Measurements from ENCODE around the gene CCDC187. TPM values are rescaled to one million over a fixed set of nuclear protein-coding genes. Genes with fewer than 3 reads are reported as not detected.

Gene CCDC187
- total and polyA plus RNA-seq, 2 of the 8 experiments (the other 6 are each of a cell fraction or from before 2014, with no cell fraction given) = 0.02 TPM; not detected in 1

DNA sequence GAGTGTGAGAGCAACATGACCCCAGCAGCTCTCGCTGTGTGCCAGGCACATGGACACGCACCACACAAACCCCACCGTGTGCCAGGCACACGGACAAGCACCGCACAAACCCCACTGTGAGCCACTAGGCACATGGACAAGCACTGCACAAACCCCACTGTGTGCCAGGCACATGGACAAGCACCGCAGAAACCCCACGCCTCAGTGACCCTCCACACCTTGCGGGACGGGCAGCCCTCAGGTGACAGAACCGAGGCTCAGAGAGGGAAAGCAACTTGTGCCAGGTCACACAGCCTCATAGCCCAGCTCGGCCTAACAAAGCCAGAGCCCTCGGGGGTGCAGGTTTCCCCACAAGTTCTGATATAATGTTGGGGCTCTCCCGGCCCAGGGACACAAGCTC, 21.5 kb upstream of the CCDC187 start (continued):
- TF ChIP-seq SUZ12 (IDR thresholded peaks at IDR 0.05; ENCODE audit: low read length) = no peak
- TF ChIP-seq, protein P1, sequence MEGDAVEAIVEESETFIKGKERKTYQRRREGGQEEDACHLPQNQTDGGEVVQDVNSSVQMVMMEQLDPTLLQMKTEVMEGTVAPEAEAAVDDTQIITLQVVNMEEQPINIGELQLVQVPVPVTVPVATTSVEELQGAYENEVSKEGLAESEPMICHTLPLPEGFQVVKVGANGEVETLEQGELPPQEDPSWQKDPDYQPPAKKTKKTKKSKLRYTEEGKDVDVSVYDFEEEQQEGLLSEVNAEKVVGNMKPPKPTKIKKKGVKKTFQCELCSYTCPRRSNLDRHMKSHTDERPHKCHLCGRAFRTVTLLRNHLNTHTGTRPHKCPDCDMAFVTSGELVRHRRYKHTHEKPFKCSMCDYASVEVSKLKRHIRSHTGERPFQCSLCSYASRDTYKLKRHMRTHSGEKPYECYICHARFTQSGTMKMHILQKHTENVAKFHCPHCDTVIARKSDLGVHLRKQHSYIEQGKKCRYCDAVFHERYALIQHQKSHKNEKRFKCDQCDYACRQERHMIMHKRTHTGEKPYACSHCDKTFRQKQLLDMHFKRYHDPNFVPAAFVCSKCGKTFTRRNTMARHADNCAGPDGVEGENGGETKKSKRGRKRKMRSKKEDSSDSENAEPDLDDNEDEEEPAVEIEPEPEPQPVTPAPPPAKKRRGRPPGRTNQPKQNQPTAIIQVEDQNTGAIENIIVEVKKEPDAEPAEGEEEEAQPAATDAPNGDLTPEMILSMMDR (IDR thresholded peaks at IDR 0.05; ENCODE audit: control extremely low read depth in 1 of 3, insufficient read depth in 1 of 3, low read depth in 1 of 3, low read length in 3 of 3) = no peak
- TF ChIP-seq, protein P2, sequence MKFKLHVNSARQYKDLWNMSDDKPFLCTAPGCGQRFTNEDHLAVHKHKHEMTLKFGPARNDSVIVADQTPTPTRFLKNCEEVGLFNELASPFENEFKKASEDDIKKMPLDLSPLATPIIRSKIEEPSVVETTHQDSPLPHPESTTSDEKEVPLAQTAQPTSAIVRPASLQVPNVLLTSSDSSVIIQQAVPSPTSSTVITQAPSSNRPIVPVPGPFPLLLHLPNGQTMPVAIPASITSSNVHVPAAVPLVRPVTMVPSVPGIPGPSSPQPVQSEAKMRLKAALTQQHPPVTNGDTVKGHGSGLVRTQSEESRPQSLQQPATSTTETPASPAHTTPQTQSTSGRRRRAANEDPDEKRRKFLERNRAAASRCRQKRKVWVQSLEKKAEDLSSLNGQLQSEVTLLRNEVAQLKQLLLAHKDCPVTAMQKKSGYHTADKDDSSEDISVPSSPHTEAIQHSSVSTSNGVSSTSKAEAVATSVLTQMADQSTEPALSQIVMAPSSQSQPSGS (IDR thresholded peaks at IDR 0.05; ENCODE audit: low read length) = no peak
- TF ChIP-seq TCF12 (IDR thresholded peaks at IDR 0.05; ENCODE audit: low read depth, low read length) = no peak
- TF ChIP-seq SP1 (IDR thresholded peaks at IDR 0.05; ENCODE audit: low read depth, low read length) = no peak
- TF ChIP-seq CREB1 (IDR thresholded peaks at IDR 0.05) = no peak
- TF ChIP-seq CHD1 (IDR thresholded peaks at IDR 0.05; ENCODE audit: low read depth, low read length) = no peak
- TF ChIP-seq RFX5 (IDR thresholded peaks at IDR 0.05; ENCODE audit: borderline replicate concordance, low read depth, low read length) = no peak
- TF ChIP-seq RNF2 (IDR thresholded peaks at IDR 0.05; ENCODE audit: borderline replicate concordance, low read depth, low read length, missing control alignments, poor library complexity, severe bottlenecking) = no peak
